HG03103 (cell line): ENCODE measurements around the gene KLHL14.
A peak's percentile ranks its signal among the peaks of the same experiment; 100 is the strongest.

ENCODE experiments used
- ATAC-seq: cut with Tn5 transposase; IDR thresholded peaks from one replicate; pipeline ENCODE4 v1.9.1; 2021; ENCODE audit warnings: low read depth; ENCODE audit not compliant: unreplicated experiment

KLHL14 gene

DNA sequence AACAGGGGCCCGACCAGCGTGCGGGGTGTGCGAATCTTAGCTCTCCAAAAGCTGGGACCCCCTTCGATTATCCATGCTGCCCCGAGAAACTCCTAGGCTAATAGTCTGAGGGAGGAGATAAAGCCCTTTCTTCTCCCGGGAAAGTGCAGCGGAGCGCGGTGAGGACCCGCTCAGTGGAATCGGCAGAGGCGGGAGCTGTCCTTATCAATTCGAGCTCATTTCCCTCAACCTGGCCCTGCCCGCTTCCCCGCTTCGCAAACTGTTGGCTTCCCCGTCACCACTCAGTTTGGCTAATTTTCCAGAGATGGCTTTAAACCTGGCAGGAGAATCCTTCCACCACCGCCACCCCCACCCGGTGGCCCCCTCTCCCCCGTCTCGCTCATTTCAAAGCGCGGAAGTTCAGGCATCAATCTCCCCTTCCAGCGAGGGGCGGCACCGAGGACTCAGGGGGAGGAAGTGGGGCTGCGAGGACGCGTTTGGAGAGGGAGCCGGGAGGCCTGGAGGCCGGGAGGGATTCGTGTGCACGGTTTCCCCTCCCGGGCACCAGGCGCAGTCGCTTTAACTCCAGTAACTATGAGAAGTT, 1.6 kb downstream of the KLHL14 start:
- ATAC-seq = no peak

DNA sequence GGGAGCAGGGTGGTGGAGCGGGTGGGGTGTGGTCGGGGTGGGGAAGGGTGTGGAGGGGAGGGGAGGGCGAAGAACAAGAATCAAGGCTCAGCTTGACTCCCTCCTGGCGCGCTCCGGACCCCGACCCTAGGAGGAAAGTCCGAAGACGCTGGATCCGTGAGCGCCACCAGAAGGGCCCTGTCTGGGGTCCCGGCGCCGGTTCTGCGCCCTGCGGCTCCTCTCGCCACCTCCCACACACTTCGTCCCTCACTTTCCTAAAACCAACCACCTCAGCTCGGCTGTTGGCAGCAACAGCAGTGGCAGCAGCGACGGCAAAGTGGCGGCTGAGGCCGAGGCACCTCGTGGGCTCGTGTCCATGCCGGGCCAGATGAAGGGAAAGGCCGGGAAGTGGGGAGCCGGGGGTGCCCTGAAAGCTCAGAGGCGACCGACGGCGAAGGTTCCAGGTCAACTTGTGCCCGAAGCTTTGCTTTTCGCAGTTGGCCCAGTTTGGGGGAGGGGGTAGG, 2.1 kb downstream of the KLHL14 start:
- ATAC-seq = no peak

DNA sequence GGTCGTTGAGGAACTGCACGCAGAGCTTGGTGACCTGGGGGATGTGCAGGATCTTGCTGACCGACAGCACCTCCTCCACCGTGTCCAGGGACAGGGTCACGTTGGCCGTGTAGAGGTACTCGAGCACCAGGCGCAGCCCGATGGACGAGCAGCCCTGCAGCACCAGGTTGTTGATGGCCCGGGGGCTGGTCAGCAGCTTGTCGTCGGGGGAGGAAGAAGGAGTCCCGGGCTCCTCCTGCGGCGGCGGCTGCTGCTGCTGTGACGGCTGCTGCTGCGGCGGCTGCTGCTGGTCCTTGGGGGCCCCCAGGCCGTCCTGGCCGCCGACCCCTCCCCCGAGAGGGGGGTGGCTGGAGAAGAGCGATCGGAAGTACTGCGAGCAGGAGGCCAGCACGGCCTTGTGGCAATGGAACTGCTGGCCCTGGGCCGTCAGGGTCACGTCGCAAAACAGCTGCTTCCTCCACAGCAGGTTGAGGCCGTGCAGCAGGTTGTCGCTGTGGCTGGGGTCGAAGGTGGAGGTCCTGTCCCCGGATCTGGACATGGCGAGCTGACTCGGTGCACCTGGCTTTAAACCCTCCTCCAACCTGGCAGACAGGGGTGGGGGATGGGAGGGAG, 2.7 kb downstream of the KLHL14 start:
- ATAC-seq = no peak

DNA sequence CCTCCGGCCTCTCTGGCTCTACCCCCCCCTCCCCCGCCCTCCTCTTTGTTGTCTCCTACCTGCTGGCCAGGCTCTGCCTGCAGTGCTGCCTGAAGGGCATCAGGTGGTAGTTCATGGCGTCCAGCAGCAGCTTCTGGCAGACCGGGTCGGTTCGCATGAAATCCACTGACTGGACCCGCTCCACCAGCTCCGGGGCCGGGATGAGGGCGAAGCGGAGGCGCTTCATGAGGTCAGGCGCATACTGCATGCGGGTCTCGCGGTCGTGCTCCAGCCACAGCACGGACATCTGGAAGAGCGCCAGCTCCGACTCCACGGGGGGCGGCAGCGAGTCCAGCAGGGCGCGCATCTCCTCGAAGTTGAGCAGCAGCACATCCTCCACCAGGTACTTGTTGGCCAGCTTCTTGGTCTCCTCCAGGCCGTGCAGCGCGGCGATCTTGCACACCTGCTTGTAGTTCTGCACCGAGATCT, 3.2 kb downstream of the KLHL14 start:
- ATAC-seq = no peak

DNA sequence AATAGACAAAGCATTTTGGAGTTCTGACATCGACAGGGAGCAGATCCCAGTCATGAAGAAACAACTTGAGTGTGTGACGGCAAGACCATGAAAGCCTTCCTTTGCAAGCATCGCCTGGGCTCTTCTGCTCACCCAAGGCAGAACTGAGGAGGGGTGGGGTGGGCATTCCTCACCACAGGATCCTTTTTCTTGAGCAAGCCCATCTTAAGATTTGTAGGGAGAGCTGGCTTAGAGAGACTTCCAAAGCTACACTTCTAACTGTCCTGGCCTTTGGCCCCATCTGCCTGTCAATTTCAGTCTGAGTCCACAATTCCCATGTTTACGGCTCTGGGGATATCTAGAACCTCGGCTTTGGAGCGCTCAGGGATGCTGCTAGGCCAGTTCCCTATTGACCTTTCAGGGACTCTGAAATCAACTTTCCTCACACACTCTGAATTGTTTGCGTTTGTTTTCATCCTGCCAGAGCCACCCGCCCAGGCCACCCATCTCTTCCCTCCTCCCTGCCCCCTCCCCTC, 3.7 kb downstream of the KLHL14 start:
- no peak for ATAC-seq

DNA sequence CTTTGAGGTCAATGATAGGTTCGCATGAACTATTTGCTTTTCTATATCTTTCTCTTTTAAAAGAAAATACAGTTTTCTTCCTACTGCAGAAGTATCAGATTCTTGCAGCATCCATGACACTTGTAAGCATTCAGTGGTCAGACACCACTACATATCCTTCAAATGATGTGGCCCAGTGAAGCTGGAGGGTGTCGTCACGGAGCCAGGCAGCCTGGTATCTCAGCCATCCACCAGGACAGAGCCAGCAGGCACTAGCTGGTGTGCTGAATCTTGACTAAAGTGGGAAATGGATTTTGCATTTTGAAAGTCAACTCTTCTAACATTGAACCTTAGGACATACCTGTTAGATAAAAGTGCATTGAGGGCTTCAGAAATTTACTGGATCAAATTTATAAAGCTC, 5.4 kb downstream of the KLHL14 start:
- ATAC-seq = no peak

DNA sequence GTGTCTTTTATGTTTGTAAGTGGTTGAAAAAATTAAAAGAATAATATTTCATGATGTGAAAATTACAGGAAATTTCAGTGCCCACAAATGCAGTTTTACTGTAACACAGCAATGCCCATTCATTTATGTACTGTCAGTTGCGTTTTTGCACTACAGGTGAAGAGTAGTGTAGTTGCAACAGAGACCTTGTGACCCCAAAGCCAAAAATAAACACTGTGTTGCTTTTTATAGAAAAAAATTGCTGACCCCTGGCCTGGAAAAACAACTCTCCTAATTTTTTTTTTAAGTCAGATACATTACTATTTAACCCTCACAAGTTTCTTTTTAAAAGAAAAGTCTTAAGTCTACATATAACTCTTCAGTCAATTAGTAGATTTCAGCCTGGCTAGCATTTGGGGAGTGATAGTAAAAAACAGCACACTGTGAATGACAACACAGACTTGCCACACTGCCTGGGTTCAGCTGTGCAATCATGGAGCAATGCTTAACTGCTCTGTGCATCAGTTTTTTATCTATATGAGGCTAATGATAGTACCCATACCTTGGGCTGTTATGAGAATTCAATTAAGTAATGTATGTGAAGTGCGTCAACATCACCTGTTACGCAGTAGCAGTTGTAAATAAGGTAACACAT, 8.1 kb downstream of the KLHL14 start:
- no peak for ATAC-seq

DNA sequence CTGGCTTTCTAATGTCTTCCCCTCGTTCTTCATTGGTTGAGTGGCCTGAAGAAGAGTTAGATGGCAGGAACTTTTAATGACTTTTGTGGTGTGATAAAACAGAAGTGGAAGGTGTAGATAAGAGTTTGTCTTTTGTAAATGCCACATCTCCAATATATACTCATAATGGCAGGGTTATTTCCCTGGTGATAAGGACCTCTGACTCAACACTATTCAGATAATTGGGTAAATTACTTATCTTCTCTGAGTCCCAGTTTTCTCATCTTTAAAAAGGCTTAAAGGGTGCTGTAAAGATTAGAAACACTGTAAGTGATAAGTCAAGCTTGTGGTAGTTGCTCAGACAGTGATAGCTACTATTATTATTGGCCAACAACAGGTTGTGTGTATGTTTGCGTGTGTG, 9.5 kb downstream of the KLHL14 start:
- ATAC-seq = no peak

DNA sequence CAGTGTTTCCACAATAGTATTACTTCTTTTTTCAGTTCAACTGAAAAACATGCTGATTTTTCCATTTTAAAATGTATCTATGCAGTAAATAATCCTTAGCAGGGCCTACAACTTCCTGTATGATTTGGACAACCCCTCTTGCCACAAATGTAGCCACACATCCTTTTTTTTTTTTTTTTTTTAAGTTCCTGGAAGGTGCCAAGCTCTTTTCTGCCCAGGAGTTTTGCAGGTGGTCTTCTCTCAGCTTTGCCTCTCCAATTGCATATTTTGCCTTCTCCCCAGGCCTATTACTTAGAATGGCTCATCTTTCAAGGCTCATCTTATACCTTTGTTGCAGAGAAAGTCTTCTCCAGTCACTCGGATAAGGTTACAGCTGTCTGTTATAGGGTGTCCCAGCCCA, 11.6 kb downstream of the KLHL14 start:
- ATAC-seq = no peak

DNA sequence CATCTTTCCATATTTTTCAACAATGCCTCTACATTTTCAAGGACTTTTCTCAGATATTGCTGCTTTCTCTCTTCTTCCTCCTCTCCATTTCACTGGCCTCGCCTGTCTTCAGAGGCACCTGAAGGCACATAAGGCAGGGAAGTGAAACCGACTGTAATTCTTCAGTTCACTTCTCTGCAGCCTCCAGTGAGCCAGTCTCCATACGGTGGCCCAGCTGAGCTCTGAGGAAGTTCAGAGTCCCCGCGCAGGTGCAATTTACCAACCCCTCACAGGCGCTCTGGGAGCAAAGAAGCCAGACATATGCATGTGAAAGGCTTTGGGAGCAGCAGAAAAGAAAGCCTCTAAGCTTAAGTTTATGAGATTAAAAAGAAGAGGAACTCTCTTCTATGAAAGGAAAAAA, 12.4 kb downstream of the KLHL14 start:
- peak; percentile 100 for ATAC-seq

DNA sequence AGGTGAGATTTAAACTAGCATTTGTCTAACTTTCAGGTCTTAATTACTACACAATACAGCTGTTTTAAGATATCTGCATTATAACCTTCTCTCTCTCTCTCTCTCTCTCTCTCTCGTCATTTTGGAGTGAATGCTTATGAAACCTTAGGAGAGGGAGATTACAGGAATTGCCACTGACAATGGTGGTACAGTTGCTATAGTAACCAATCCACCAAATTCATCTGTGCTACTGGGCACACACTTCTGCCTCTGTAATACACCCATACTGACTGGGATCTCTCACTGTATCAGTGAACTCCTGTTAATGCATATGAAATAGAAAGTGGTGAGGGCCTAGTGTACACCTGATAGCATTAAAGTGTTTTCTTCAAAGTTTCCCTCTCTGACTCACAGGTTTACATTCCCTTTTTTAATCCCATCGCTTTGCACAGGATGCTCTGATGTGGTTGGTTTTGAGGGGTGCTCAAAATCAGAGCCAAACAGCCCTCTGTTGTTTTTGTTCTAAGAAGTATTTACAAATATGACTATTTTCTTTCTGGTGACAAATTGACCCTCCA, 13.1 kb downstream of the KLHL14 start:
- no peak for ATAC-seq

DNA sequence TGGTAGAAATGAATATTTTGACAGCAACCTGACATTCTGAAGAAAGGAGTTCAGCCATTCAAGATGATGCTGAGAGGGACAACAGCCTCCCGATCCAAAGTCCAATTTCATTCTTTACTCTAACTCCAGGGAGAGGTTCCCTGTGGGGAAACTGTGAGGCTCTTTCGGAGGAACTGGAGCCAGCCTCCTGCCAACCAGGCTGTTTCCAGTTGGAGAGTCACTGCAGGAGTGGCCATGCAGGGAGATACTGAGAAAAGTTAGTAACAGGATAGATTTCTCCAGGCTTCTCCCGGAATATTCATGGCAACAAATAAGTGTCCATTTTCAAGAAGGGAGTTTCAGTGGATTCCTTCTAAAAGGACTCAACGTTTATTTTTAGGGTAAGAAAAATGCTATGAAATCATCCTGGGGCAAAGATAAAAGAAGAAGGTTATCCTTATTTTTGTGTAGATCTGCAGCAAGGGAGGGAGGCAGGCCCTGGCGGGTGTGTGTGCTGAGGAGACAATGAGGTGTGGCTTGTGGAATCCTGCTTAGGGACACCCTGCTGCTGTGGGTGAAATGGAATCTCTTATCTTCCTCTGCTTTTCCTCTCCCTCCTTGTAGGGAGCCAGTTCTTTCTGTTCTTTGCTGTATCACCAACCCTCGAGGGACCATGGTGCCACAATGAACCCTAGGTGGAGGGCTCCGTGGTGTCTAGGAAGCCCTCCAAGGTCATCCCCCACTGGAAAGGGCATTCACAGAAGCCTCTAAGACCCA, 18.1 kb downstream of the KLHL14 start:
- no peak for ATAC-seq

DNA sequence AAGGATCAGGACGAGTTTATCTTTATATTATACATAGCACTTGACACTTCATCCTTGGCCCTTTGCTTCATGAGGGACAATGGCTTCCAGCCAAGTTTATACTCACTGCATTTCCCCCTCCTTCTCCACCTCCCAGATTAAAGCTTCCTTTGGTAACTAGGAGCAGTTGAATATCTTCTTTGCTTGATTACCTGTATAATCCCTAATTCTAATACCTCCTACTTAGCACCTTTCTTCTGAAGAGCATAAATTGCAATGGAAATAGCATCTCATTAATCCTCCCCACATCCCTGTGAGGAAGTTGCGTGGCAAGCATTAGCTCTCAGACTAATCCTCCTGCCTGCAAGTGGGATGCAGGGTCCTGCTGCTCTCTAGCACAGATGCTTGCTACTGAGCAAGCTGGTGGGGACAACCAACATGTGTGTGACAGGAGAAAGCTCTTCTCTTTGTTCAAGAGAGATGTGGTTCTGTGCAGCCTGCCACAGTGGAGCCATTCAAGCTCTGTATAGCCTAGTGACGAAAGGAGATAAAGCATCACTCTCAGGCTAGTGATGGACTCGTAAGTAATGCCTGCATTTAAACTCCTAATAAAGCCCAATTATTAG, 19.1 kb downstream of the KLHL14 start:
- no peak for ATAC-seq

DNA sequence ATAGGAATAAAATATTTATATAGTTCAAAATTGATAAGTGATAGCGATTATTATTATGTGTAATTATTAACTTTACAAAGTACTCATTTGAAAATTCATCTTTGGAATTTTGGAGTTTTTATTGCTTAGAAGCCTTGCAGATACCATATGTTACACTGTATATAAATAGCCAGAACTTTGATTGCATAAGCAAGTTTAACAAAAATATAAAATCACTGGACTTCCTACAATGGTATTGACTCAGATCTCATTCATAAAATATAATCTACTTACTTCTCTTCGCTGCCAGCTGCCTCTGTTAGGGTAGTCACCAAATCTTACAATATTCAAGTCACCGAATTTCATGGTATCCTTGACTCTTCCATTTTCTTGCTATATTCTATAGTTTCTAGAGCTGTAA, 22.5 kb downstream of the KLHL14 start:
- ATAC-seq = no peak

DNA sequence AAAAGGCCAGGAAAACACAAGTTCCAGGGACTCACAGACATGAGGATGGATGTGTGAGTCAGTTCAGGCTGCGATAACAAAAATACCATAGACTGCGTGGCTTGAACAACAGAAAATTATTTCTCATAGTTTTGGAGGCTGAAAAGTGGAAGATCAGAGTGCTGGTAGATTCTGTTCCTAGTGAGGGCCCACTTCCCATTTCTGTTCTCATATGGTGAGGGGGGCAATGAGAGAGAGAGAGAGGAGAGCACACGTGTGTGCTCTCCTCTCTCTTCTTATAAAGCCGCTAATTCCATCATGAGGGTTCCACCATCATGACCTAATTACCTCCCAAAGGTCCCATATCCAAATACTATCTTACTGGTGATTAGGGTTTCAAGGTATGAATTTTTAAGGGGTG, 23.0 kb downstream of the KLHL14 start:
- ATAC-seq = no peak

DNA sequence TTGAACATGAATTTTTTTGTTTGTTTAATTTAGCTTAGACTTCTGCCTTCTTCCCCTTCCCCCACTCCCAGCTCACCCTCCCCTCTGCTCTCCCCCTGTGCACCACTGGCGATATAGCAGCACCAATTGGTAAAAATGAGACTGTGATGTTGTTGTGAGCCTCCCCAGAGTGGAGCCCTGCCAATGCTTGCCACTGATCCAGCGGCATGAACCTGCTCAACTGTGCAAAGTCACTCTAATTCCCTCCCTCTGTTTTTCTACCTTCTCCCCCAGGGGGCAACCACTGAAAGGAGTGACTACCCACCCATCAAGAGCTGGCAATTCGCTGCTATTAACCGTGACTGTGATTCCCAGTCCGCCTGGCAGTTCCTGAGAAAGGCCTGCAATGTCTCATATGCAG, 30.2 kb downstream of the KLHL14 start:
- ATAC-seq = no peak

DNA sequence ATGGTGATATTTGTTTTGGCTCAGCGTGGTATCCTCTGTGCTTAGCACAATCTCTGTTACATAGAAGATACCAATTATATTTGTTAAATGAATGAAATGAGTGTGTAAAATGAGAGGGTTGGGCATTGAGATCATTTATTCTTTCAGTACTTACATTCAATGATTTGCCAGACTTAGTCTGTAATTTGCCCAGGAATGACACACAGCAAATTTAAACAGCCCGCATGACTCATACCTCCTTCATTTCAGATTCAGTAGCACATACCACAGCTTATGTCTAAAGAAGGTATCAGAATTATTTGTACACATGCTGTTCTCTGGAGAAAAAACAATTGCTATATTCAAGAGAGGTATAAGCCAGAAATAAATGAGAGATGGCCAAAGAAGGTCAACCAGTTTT, 37.0 kb downstream of the KLHL14 start:
- no peak for ATAC-seq

DNA sequence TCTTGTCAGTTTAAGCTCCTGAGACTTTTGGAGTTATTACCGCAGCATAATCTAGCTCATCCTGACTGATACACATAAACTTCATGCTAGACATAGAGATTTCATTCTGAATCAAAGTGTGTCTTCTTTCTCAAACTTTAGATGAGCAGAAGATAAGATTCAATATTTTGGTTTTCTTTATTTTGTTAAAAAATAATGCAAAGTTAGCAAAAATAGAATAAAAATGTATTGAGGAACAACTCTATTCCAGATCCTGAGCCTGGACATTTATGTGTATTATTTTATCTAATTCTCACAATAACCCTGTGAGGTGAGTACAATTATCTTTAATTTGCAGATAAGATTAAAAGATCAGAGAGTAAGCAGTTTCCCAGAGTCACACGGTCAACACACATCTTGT, 38.4 kb downstream of the KLHL14 start:
- ATAC-seq = no peak

DNA sequence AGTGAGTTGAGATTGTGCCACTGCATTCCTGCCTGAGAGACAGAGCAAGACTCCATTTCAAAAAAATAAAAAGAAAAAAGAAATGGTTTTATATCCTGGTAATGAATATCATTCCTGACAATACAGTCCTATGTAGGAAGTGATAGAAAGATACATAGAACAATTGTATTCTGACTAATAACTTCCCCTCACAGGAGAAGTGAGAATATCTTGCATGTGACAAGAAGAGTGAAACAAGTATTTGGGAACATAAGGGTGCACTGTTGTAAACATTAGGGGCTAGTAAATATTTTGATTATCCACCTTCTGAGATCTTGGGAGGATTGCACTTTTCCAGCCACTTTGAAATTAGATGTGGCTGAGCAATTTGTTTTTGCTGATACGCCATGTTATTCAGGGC, 40.7 kb downstream of the KLHL14 start:
- ATAC-seq = no peak

DNA sequence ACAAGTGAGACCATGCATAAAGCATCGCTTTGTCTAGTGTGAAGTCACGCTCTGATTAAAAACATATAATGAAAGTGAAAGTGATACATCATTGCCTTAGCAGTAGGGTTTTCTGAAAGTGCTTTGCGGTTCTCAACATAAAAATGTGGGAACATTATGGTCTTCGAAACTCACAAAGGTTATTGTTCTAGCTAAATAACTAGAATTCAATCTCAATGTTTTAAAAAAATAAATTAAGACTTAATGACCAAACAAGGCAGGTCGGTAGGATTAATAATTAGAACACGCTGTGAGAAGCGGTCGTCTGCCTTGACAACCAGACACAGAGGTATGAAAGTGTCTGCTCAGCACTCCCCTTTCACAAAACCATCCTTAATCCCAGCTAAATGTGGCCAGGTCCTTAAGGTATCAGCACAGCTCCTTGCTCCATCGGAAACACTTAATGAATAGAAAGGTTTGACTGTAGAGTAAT, 42.2 kb downstream of the KLHL14 start:
- ATAC-seq = peak; percentile 97
